ENCODE measurements around the gene ACSM5.

ACSM5 gene

DNA sequence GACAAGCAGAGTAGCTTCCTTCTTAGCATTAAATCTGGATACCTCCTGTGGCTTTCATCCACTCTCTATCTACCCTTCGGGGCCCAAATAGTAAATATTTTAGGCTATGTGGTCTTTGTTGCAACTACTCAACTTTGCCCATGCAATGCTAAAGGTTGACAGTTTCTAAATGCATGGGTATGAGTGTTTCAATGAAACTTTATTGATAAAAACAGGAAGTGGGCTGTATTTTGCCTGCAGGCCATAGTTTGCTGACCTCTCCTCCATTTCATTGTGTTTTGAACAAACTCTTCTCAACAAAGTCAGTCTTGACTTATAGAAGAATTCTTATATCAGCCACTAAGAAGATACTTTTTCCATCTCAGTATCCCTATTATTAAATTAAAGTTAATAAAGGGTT is 76.1 kb downstream of the ACSM5 start:
- Histone ChIP-seq H3K27ac (replicated peaks) (no peak overlapping the region), H3K27me3 (ENCODE audit: insufficient read depth, poor library complexity, severe bottlenecking) (no peaks in the 10 kb centered on the region), H3K4me3 (replicated peaks; ENCODE audit: insufficient read depth, low read length) (no peak overlapping the region)
- DNase-seq (ENCODE audit: low read depth in 1 of 2, low spot score in 1 of 2) = no peak
- TF ChIP-seq POLR2AphosphoS5 (IDR thresholded peaks at IDR 0.05; ENCODE audit: low read depth) = no peak
- TF ChIP-seq CTCF (IDR thresholded peaks at IDR 0.05; ENCODE audit: insufficient read depth, low read length) = no peak
- no peak for TF ChIP-seq SPI1 (IDR thresholded peaks at IDR 0.05; ENCODE audit: borderline replicate concordance, low read depth)
- TF ChIP-seq, protein P1, sequence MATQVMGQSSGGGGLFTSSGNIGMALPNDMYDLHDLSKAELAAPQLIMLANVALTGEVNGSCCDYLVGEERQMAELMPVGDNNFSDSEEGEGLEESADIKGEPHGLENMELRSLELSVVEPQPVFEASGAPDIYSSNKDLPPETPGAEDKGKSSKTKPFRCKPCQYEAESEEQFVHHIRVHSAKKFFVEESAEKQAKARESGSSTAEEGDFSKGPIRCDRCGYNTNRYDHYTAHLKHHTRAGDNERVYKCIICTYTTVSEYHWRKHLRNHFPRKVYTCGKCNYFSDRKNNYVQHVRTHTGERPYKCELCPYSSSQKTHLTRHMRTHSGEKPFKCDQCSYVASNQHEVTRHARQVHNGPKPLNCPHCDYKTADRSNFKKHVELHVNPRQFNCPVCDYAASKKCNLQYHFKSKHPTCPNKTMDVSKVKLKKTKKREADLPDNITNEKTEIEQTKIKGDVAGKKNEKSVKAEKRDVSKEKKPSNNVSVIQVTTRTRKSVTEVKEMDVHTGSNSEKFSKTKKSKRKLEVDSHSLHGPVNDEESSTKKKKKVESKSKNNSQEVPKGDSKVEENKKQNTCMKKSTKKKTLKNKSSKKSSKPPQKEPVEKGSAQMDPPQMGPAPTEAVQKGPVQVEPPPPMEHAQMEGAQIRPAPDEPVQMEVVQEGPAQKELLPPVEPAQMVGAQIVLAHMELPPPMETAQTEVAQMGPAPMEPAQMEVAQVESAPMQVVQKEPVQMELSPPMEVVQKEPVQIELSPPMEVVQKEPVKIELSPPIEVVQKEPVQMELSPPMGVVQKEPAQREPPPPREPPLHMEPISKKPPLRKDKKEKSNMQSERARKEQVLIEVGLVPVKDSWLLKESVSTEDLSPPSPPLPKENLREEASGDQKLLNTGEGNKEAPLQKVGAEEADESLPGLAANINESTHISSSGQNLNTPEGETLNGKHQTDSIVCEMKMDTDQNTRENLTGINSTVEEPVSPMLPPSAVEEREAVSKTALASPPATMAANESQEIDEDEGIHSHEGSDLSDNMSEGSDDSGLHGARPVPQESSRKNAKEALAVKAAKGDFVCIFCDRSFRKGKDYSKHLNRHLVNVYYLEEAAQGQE (IDR thresholded peaks at IDR 0.05; ENCODE audit: insufficient replicate concordance, low read depth) = no peak
- TF ChIP-seq GABPA (IDR thresholded peaks at IDR 0.05; ENCODE audit: low read depth) = no peak
